HG03442 (cell line): ENCODE measurements around the gene GREB1L.

Experiments
- ATAC-seq: cut with Tn5 transposase; IDR thresholded peaks from one replicate; pipeline ENCODE4 v1.9.1; 2021; ENCODE audit warnings: mild to moderate bottlenecking, moderate library complexity; ENCODE audit not compliant: unreplicated experiment

Gene GREB1L

GRCh38 chr18:21548647-21549046 is 306.6 kb downstream of the GREB1L start:
- no peak for ATAC-seq

- ATAC-seq = no peak
These were observed 308.5 kb downstream of the GREB1L start for GRCh38 chr18:21550510-21550970.

- ATAC-seq = no peak
These were observed 315.7 kb downstream of the GREB1L start for GRCh38 chr18:21557607-21558253.

- no peak for ATAC-seq
These were observed 317.2 kb downstream of the GREB1L start for GRCh38 chr18:21559195-21559594.

- ATAC-seq = no peak
These were observed 329.7 kb downstream of the GREB1L start for GRCh38 chr18:21571772-21572171.
